A549 (cell line): ENCODE results near the gene PSPH. TPM values are rescaled to one million over a fixed set of nuclear protein-coding genes. Genes with fewer than 3 reads are reported as not detected.
"Not testable (repeated sequence)": the region's sequence is repeated elsewhere in the genome, so short reads cannot be mapped to it uniquely, and the experiment has no call there.

Source experiments
- ATAC-seq, 2 experiments: fragments of 200-7000 bp in 1 of 2; fragments of >200 bp in 1 of 2; cut with Nextera tagmentation in 1 of 2; cut with Tn5 transposase in 1 of 2; 3 replicates each; pipeline versions ENCODE4 v1.8.0 to v1.9.1; 2018 to 2020; ENCODE audit warnings: mild to moderate bottlenecking in 1 of 2, moderate library complexity in 1 of 2
- CTCF ChIA-PET: fragments of 300-600 bp; sonication (Branson Sonifier 250); formaldehyde crosslinking; extraction: SDS; loops from one replicate; lab custom pipeline; 2021; ENCODE audit warnings: antibody characterized with exemption, inconsistent platforms; lab: Yijun Ruan, JAX
- POLR2A ChIA-PET: fragments of 350-600 bp; formaldehyde crosslinking; extraction: SDS; loops from one replicate; lab custom pipeline; 2021; ENCODE audit warnings: antibody characterized with exemption, inconsistent platforms; lab: Yijun Ruan, JAX
- DNase-seq, 2 experiments: peaks; one replicate each; pipeline versions ENCODE4 v3.0.0 to v3.0.0-alpha.2; 2011 to 2016; ENCODE audit warnings: low read depth in 1 of 2, low spot score in 1 of 2
- FAIRE-seq: peaks from 2 replicates; lab custom pipeline; 2011; peaks lifted over from hg19 to GRCh38; lab: Jason Lieb, UNC
- H3K27ac ChIP-seq, 2 experiments: fragments of >200 bp; sonication (Bioruptor Twin); formaldehyde crosslinking; 3 replicates each; pipeline ENCODE4 v1.5.1; 2016 to 2017
- H3K4me1 ChIP-seq: fragments of >200 bp; sonication (Bioruptor Twin); formaldehyde crosslinking; 3 replicates; pipeline ENCODE4 v1.6.1; 2016
- H3K4me2 ChIP-seq: fragments of >200 bp; sonication (Bioruptor Twin); formaldehyde crosslinking; 3 replicates; pipeline ENCODE4 v1.6.1; 2016
- H3K4me3 ChIP-seq: fragments of >200 bp; sonication (Bioruptor Twin); formaldehyde crosslinking; 3 replicates; pipeline ENCODE4 v1.5.1; 2016
- H3K9me3 ChIP-seq: fragments of >200 bp; sonication (Bioruptor Twin); formaldehyde crosslinking; 3 replicates; pipeline ENCODE4 v1.6.1; 2016
- BCL3 ChIP-seq: fragments of >200 bp; sonication (Bioruptor Twin); formaldehyde crosslinking; IDR thresholded peaks from 3 replicates; pipeline ENCODE4 v1.6.1; 2016
- BHLHE40 ChIP-seq: IDR thresholded peaks from 2 replicates; pipeline ENCODE4 v1.6.1; 2012; ENCODE audit warnings: low read depth, low read length, inconsistent platforms
- CBX2 ChIP-seq: fragments of 200-600 bp; sonication (generic); IDR thresholded peaks from 2 replicates; pipeline ENCODE4 v1.6.1; 2016; ENCODE audit warnings: low read depth, mild to moderate bottlenecking, borderline replicate concordance
- CEBPB ChIP-seq, 2 experiments: fragments of >200 bp in 1 of 2; sonication (Bioruptor Twin) in 1 of 2; formaldehyde crosslinking in 1 of 2; IDR thresholded peaks; 2 replicates each; pipeline ENCODE4 v1.6.1; 2012 to 2016
- CHD2 ChIP-seq: fragments of 150-350 bp; IDR thresholded peaks from 2 replicates; pipeline ENCODE4 v1.6.1; 2014; ENCODE audit warnings: low read length; ENCODE audit not compliant: partially characterized antibody
- CTCF ChIP-seq: fragments of >200 bp; sonication (Bioruptor Twin); formaldehyde crosslinking; IDR thresholded peaks from 3 replicates; pipeline ENCODE4 v1.5.1; 2016
- E2F6 ChIP-seq: IDR thresholded peaks from 2 replicates; pipeline ENCODE4 v1.6.1; 2012; ENCODE audit warnings: low read depth, borderline replicate concordance
- EHMT2 ChIP-seq: fragments of 200-600 bp; sonication (generic); IDR thresholded peaks from 2 replicates; pipeline ENCODE4 v1.6.1; 2016; ENCODE audit warnings: antibody characterized with exemption, low read depth, mild to moderate bottlenecking, moderate library complexity
- ELK1 ChIP-seq: fragments of 150-350 bp; IDR thresholded peaks from 2 replicates; pipeline ENCODE4 v1.6.1; 2014; ENCODE audit warnings: low read depth, mild to moderate bottlenecking, low read length
- ESRRA ChIP-seq: fragments of 150-350 bp; IDR thresholded peaks from 2 replicates; pipeline ENCODE4 v1.6.1; 2014; ENCODE audit warnings: mild to moderate bottlenecking, low read length, borderline replicate concordance
- FOSL2 ChIP-seq, 2 experiments: fragments of 450-650 bp in 1 of 2; fragments of >200 bp in 1 of 2; sonication (Bioruptor Twin) in 1 of 2; formaldehyde crosslinking; IDR thresholded peaks; 2 replicates each; pipeline versions ENCODE4 v1.5.0 to v1.6.1; 2016 to 2020; ENCODE audit warnings: mild to moderate bottlenecking in 1 of 2, moderate library complexity in 1 of 2
- GATA3 ChIP-seq: IDR thresholded peaks from 2 replicates; pipeline ENCODE4 v1.6.1; 2012; ENCODE audit warnings: borderline replicate concordance
- HDAC2 ChIP-seq: fragments of 200-600 bp; sonication (generic); IDR thresholded peaks from 2 replicates; pipeline ENCODE4 v1.6.1; 2016
- HES2 ChIP-seq: fragments of >200 bp; sonication (Bioruptor Twin); formaldehyde crosslinking; IDR thresholded peaks from 2 replicates; pipeline ENCODE4 v1.6.1; 2016
- HOXA7 ChIP-seq: fragments of 250-450 bp; sonication (Bioruptor Pico); IDR thresholded peaks from 2 replicates; pipeline ENCODE4 v1.5.0; 2020; ENCODE audit warnings: mild to moderate bottlenecking, moderate library complexity
- HOXB5 ChIP-seq: fragments of 250-450 bp; sonication (Bioruptor Pico); IDR thresholded peaks from 2 replicates; pipeline ENCODE4 v1.5.0; 2020; ENCODE audit warnings: mild to moderate bottlenecking, moderate library complexity
- JUN ChIP-seq, 2 experiments: fragments of >200 bp; sonication (Bioruptor Twin); formaldehyde crosslinking; IDR thresholded peaks; 2 replicates in 1 of 2; 3 replicates in 1 of 2; pipeline ENCODE4 v1.6.1; 2016 to 2017
- KDM5A ChIP-seq: fragments of 200-600 bp; sonication (generic); IDR thresholded peaks from 2 replicates; pipeline ENCODE4 v1.6.1; 2016; ENCODE audit warnings: antibody characterized with exemption, mild to moderate bottlenecking
- MAFK ChIP-seq: fragments of 450-650 bp; IDR thresholded peaks from 2 replicates; pipeline ENCODE4 v1.6.1; 2014; ENCODE audit not compliant: partially characterized antibody
- MAX ChIP-seq: IDR thresholded peaks from 2 replicates; pipeline ENCODE4 v1.6.1; 2012
- MYC ChIP-seq: IDR thresholded peaks from 2 replicates; pipeline ENCODE4 v1.6.1; 2012; ENCODE audit warnings: mild to moderate bottlenecking, inconsistent platforms, low read length, improper control_type of control experiment, borderline replicate concordance
- NFE2L2 ChIP-seq: fragments of 150-350 bp; conservative IDR thresholded peaks from 2 replicates; pipeline ENCODE4 v1.6.1; 2014; ENCODE audit warnings: low read length
- NPAS2 ChIP-seq: fragments of 250-450 bp; sonication (Bioruptor Pico); IDR thresholded peaks from 2 replicates; pipeline ENCODE4 v1.8.0; 2022; ENCODE audit warnings: mild to moderate bottlenecking, moderate library complexity, borderline replicate concordance
- POLR2A ChIP-seq: IDR thresholded peaks from 2 replicates; pipeline ENCODE4 v1.6.1; 2012; ENCODE audit warnings: mild to moderate bottlenecking, low read length
- POLR2AphosphoS2 ChIP-seq: conservative IDR thresholded peaks from 2 replicates; pipeline ENCODE4 v1.6.1; 2012; ENCODE audit warnings: low read length, improper control_type of control experiment, inconsistent platforms
- RAD21 ChIP-seq, 2 experiments: fragments of >200 bp in 1 of 2; sonication (Bioruptor Twin) in 1 of 2; formaldehyde crosslinking in 1 of 2; IDR thresholded peaks in 1 of 2; conservative IDR thresholded peaks in 1 of 2; 2 replicates in 1 of 2; 3 replicates in 1 of 2; pipeline ENCODE4 v1.6.1; 2012 to 2018; ENCODE audit warnings: inconsistent platforms in 1 of 2
- RARB ChIP-seq: fragments of 250-450 bp; sonication (Bioruptor Pico); IDR thresholded peaks from 2 replicates; pipeline ENCODE4 v1.8.0; 2021; ENCODE audit warnings: mild to moderate bottlenecking, moderate library complexity
- RCOR1 ChIP-seq: fragments of 150-350 bp; IDR thresholded peaks from 2 replicates; pipeline ENCODE4 v1.6.1; 2014; ENCODE audit warnings: antibody characterized with exemption, low read length, low read depth
- RFX5 ChIP-seq: fragments of 450-650 bp; IDR thresholded peaks from 2 replicates; pipeline ENCODE4 v1.7.1; 2014; ENCODE audit warnings: antibody characterized with exemption, mild to moderate bottlenecking, moderate library complexity
- SMC3 ChIP-seq: fragments of >200 bp; sonication (Bioruptor Twin); formaldehyde crosslinking; IDR thresholded peaks from 3 replicates; pipeline ENCODE4 v1.6.1; 2018; ENCODE audit warnings: inconsistent platforms
- SREBF2 ChIP-seq: fragments of 450-650 bp; IDR thresholded peaks from 2 replicates; pipeline ENCODE4 v1.6.1; 2014; ENCODE audit warnings: mild to moderate bottlenecking, moderate library complexity
- TFCP2L1 ChIP-seq: fragments of 250-450 bp; sonication (Bioruptor Pico); IDR thresholded peaks from 2 replicates; pipeline ENCODE4 v1.5.0; 2021; ENCODE audit warnings: mild to moderate bottlenecking
- TP53 ChIP-seq: fragments of 250-450 bp; sonication (Bioruptor Pico); IDR thresholded peaks from 2 replicates; pipeline ENCODE4 v1.5.0; 2021; ENCODE audit warnings: mild to moderate bottlenecking, moderate library complexity
- ZSCAN20 ChIP-seq: fragments of 250-450 bp; sonication (Bioruptor Pico); IDR thresholded peaks from 2 replicates; pipeline ENCODE4 v1.8.0; 2022; ENCODE audit warnings: mild to moderate bottlenecking, moderate library complexity
- WGBS: methylation state at CpG from one replicate; pipeline ENCODE4 v1.1.6; 2017; ENCODE audit errors: missing lambda C conversion rate; 5-methylcytosine and 5-hydroxymethylcytosine counted together
- polyA plus RNA-seq, 4 experiments: library from polyadenylated mRNA; depleted of rRNA in 3 of 4; stranded (reverse); fragments of >200 nt; fragmentation: RNase III in 1 of 4; extraction: RNeasy Plus Mini Kit Qiagen cat#74134 plus additional on column Dnase treatment in 1 of 4; gene quantifications; 2 replicates in 3 of 4; 3 replicates in 1 of 4; pipeline ENCODE4 v1.2.3, GENCODE V29; 2011 to 2017

The PSPH gene
- polyA plus RNA-seq, 2 of the 4 experiments (the other 2 are of a cell fraction) = 60.9 to 64.7 TPM

GRCh38 chr7:56033671-56034432 is 17.4 kb downstream of the PSPH start:
- ChIA-PET CTCF (interaction anchor here (0.5 to 2.3 kb wide), 12 partner anchors 10 to 83 kb away, joined by 3 to 9 read pairs (median 4); partner anchors contain the start of genes CCT6A and PSPH), POLR2A (interaction anchor here (0.6 to 3.0 kb wide), 7 partner anchors 10 to 69 kb away, joined by 3 to 51 read pairs (median 3); partner anchors contain the start of genes CCT6A, NIPSNAP2 and PSPH)
- TF ChIP-seq KDM5A (no peak), NPAS2 (no peak), NFE2L2 (no peak), HOXA7 (CRISPR knock-in tag) (no peak), JUN (IDR thresholded peaks at IDR 0.05) (peak in 1 of 2 experiments; percentile 76; a peak in 3 of 5 replicates), BCL3 (no peak), HOXB5 (CRISPR knock-in tag) (no peak), TFCP2L1 (no peak), HDAC2 (no peak), E2F6 (no peak), TP53 (CRISPR knock-in tag) (no peak), RCOR1 (no peak), MAX (0 out of 2 replicates have a peak, but pooled peaks have one; percentile 32), SREBF2 (no peak), SMC3 (no peak; the same call in 2 of the 3 replicates), ELK1 (no peak), ESRRA (no peak), RFX5 (no peak), RARB (CRISPR knock-in tag) (no peak), FOSL2 (IDR thresholded peaks at IDR 0.05) (no peak), FOSL2 (CRISPR knock-in tag; IDR thresholded peaks at IDR 0.05) (no peak), GATA3 (peak; percentile 67), CTCF (0 out of 3 replicates have a peak, but pooled peaks have one; percentile 6), HES2 (peak; percentile 80), MAFK (no peak), BHLHE40 (no peak), RAD21 (conservative IDR thresholded peaks at IDR 0.05 in 1 of 2, IDR thresholded peaks at IDR 0.05 in 1 of 2) (0 out of 5 replicates have a peak, but pooled peaks of 1 of the 2 experiments have one; percentile 4), POLR2AphosphoS2 (no peak), CEBPB (IDR thresholded peaks at IDR 0.05) (peak; percentile 98), ZSCAN20 (CRISPR knock-in tag) (no peak), EHMT2 (no peak), CHD2 (no peak), CBX2 (no peak), POLR2A (peak; percentile 64), MYC (no peak)
- Histone ChIP-seq H3K9me3 (no peaks in the 10 kb centered on the region), H3K27ac (peak overlapping the region; percentile 78 to 90), H3K4me1 (peaks cover 27% of the 10 kb centered on the region; the same call in 2 of the 3 replicates), H3K4me3 (peak overlapping the region; percentile 57), H3K4me2 (peak overlapping the region; percentile 91)
- FAIRE-seq = no peak
- peak; percentile 75 to 83 for DNase-seq
- peak; percentile 97 to 99 for ATAC-seq
- 3% methylated on average over 26 of the region's 27 CpGs for WGBS

GRCh38 chr7:56032578-56032977 is 18.7 kb downstream of the PSPH start:
- H3K9me3 ChIP-seq, FAIRE-seq, DNase-seq, ATAC-seq: not testable (repeated sequence)
- WGBS = 90% methylated on average over 7 of the region's 7 CpGs
- Histone ChIP-seq H3K4me2 (peak overlapping the region; percentile 91), H3K4me3 (peak overlapping the region; percentile 57; the same call in 2 of the 3 replicates), H3K27ac (peak overlapping the region in 1 of 2 experiments; percentile 90; a peak in 3 of 6 replicates), H3K4me1 (peaks cover 27% of the 10 kb centered on the region; the same call in 2 of the 3 replicates)
- ChIA-PET POLR2A (interaction anchor here (3.0 kb wide), 1 partner anchor 19 kb away, joined by 51 read pairs; the partner anchor contains the start of genes CCT6A and PSPH), CTCF (interaction anchor here (0.7 to 2.0 kb wide), 2 partner anchors 42 to 66 kb away, joined by 3 to 9 read pairs; no protein-coding TSS in a partner anchor)
